NCI-H1436 treated with DMSO at 0.1 percent for 48 hours (cell line): ENCODE measurements around the gene KHK.

Experiments used
- DNase-seq: peaks from one replicate; lab custom pipeline; 2025; lab: John Stamatoyannopoulos, UW

The KHK gene

DNA sequence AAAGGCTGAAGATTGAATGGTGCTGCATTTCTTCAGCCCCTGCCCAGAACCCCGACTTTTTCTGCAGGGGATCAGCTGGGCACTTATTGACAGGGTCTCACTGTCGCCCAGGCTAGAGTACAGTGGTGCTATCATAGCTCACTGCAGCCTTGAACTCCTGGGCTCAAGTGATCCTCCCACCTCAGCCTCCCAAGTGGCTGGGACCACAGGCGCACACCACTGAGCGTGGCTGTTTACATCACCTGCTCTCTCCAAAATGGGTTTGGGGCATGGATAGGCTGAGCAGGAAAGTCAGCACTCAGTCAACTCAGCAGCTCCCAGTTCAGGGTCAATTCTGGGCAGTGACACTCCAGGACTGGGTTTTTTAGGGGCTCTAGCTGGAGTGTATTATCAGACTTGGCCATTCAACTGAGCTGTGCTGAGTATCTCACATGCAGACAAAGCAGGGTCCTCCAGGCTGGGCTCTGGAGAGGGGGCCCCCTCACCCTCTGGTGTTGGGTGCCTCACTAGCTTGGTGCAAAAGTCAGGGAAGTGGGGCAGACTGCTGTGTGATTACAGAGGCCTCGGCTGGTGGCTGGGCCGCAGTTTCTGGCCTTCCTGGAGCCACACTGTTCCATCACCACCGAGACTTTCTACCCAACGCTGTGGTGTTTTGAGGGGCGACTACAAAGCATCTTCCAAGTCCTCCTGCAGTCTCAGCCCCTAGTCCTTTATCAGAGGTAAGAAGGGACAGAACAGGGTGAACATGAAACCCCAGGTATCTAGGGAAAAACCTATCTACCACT is 41.5 kb downstream of the KHK start:
- DNase-seq: no peak

DNA sequence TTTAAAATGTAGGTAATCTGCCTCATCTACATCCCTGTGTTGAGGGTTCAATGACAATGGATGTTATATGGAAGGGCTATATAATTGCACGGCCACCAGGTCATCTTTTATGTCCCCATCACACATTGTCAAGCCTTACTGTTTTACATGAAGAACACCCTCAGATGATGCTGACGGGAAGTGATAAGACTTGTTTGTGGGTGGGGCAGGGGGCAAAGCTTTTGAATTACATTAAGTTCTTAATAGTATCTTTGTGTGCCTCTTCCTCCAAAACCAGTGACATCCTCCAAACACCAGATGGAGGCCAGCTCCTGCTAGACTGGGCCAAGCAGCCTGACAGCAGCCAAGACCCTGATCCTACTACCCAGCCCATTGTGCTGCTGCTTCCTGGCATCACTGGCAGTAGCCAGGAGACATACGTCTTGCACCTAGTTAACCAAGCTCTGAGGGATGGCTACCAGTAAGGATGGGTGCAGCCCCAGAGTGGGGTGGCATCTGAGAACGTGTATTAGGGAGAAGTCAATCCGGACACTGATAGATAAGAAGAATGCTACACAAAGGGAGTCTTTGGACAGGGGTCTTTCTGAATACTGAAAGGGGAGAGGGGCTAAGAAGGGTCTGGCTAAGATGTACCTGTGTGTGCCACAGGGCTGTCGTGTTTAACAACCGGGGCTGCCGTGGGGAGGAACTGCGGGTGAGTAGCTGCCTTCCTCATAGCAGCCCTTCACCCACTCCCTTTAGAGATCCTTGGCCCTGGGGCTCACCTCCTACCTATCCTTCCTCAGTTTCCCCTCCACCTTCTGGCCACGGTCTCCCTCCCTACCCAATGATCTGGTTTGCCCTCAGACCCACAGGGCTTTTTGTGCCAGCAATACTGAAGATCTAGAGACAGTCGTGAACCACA is 42.3 kb downstream of the KHK start:
- DNase-seq: no peak

DNA sequence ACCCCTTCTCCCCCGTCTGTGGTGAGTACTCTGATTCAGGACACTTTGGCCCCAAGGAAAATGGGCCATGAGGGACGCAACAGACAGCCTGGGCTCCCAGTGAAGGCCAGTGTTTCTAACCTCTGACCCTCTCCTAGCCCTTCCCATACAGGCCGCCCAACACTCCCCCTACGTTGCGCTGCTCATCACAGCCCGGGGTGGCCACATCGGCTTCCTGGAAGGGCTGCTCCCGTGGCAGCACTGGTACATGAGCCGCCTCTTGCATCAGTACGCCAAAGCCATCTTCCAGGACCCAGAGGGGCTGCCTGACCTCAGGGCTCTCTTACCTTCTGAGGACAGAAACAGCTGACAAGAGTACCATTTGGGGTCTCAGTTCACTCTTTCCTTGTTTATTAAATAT is 43.8 kb downstream of the KHK start:
- no peak for DNase-seq

DNA sequence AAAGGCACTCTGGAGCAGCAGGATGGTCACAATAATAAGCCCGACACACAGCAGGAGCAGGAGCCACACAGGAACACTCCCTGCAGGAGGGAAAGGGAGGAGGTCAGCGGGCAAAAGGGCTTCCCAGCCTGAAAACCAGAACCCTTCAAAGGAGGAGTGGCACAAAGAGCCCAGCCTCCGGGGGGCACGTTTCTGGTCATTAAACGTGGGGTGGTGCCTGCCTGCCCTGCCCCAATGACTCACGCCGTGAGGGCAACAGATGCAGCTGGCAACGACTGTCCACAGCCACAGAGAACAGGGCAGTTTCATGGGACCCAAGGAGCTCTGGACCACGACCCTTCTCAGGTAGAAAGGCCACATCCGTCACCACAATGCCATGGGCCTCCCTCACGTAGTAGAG is 44.9 kb downstream of the KHK start:
- DNase-seq: no peak

DNA sequence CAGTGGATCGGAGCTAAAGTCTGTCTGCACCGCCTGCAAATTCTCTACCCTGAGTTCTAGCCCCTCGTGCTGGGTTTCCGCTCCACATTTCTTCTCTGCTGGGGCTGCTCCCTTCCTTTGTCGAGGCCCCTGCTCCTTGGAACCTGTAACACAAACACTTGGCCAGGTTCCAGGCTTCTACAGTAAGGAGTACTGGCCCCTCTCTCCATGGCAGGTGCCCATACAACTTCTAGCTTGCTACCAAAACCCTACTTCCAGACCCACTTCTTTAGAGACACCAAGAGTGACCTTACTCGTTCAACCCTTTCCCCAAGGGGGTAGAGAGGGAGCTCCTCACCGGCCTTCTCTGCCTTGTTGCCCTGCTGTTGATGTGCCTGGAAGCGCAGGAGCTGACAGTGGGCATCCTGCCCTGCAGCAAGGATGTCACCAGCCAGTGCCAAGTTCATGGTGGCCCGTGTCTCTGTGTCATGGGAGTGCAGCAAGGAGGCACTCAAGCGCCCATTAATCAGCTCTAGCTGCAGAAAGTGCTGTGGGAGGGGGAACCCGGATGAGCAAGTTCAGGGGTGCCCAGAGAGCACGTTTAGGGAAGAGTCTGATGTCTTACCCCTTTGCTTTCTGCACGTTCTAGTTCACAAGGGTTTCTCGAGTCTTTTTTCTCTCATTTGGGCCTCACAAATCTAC is 46.8 kb downstream of the KHK start:
- DNase-seq: no peak

DNA sequence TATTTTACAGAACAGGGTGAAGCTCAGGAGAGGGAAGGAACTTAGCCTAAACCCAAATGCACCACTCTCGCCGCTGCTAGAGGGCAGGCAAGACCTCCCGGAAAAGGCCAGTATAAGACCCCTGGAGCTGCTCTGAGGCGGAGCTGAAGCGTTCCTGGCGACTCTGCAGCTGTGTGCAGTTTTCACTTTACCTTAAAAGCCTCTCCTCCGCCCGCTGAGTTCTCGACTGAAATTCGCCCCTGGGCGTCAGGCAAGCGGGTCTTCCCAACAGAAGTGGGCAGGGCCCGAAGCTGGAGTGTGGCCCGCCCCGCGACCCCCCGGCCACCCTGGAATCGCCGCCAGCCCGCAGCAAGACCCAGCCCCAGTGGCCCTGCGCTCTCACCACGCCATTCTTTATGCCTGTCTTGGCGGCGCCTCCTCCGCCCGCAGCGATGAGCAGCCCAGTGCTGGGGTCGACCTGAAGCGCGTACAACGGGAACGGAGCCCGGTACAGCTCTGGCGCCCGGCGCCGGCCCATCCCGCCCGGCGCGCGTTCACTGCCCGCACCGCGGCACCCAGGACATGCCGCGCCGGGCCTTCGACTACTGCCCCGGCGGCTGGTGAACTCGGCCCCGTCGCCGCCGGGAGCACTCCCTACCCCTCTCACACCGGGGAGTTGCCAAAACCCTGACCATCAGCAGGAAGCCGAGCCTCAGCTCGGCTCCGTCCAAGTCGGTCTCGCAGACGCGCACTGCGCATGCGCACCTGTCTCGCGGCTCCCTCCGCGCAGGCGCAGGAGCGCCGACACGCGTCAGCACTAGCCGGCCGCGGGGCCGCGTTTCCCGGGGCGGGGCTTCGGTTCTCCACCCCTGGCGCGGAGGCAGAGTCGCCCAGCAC is 47.6 kb downstream of the KHK start, which contains the start of gene PREB:
TSS of gene PREB (minus strand) at position 732 of the 876 bp plus-strand sequence. CDS start at position 517, 215 bp downstream.
- peak; percentile 80 for DNase-seq

DNA sequence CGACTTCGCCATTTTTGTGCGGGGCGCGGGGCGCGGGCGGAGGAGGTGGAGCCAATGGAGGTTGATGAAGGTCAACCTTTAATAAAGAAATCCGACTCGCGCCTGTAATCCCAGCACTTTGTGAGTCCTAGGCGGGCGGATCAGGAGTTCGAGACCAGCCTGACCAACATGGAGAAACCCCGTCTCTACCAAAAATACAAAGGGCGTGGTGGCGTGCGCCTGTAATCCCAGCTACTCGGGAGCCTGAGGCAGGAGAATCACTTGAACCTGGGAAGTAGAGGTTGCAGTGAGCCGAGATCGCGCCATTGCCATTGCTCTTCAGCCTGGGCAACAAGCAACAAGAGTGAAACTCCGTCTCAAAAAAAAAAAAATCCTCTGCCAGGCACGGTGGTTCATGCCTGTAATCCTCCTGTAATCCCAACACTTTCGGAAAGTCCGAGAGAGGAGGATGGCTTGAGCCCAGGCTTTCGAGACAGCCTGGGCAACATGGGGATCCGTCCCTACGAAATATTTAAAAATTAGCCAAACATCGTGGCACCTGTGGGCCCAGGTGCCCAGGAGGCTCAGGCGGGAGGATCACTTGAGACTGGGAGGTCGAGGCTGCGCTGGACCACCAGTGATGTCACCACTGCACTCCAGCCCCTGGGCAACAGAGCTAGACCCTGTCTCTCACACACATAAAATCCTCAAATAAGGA is 48.4 kb downstream of the KHK start:
- DNase-seq: no peak

DNA sequence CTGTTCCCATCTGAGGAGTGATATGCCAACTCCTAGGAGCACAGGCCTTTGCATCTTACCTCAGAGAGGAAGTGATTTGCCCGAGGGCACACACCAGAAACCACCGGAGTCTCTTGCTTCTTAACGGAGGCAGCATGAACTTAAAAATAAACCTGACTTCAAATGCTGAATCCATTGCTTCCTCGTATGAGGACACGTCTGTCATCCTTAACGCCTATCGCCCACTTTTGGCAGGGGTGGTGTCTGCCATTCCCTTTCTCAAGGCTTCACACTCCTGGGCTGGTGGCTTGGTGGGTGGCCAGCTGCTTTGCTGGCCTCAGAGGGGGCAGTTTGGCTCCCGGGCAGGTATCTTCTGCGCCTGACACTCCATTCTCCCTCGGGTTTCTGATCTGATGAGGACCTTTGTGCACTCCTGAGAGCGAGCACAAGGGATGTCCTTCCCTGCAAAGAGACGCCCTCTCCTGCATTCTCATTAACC is 48.9 kb downstream of the KHK start:
- no peak for DNase-seq

DNA sequence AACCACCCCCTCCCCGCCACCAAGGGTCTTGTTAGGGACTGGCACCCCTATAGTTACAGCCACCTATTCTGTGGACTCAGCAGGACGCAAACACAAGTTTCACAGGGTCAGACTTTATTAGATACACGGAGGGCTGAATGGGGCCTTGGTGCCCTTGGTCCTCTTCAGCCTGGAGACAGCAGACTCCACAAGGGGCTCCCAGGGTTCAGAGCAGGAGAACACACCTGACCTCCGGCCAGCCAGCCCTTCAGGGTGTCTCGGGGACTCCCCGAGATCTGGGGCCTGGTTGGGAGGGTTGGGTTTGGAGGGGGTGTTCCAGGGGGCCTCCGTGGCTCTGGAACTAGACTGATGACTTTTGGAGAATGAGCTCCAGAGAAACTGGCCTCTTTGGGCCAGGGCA is 50.2 kb downstream of the KHK start:
- DNase-seq: no peak

DNA sequence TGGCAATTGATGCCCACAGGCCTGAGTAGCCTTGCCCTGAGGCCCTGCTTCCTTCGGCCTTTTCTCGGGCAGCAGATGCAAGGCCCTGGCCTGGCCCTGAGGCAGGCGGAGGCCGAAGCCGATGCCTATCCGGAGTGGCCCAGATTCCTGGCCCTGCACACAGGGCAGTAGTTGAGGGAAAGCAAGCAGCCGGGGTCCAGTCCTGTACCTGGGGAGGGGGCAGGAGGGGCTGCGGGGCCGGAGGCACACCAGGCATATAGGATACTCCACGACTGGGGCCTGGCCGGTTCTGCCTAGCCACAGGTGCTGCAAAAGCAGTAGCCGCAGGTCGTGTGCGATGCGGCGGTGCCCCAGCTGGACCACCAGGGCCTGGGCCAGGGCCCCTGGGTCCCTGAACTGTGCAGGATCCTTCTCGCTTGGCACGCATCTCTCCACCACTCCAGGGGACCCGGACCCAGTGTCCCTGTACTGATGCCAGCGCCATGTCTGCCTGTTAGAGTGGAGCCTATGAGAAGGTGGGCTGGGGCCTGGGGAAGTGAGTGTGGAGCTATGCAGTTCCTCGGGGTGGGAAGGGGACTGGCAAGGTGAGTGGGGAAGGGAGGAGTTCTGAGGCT is 50.9 kb downstream of the KHK start:
- DNase-seq: no peak

DNA sequence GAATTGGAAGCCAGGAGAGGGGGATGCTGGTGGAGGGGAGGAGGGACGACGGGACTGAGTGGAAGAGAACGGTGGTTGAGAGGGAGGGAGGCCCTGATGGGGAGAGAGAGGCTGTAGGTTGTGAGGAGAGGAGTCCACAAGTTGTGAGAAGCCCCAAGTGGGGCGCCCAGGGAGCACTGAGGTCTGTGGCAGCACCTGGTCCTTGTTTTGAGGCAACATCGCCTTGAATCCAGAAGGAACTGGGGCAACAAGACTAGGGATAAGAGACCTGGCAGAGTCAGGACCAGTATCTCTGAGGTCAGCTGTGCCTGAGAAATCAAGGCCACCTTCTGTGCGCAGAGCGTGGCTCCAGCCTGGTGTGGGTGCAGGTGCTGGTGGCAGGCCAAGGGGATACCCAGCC is 51.5 kb downstream of the KHK start:
- DNase-seq: no peak

DNA sequence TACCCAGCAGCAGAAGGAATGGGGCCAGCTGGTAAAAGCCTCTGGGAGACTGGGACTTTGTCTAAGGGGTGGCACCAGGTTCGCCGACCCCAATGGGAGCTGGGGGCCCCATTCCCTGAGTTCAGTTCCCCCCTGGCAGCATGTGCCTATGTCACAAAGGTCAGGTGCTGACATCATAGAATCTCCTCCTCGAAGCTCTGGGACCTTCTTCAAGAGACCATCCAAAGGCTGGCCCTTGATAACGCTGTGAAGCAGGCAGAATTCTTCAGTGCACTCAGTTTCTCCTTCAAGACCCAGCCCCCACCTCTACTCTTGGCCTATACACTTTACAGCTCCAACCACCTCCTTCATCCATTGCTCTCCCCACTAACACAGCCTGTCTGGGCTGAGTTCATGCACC is 52.7 kb downstream of the KHK start, which contains the start of gene PRR30:
TSS of gene PRR30 (minus strand) at position 101 of the 400 bp plus-strand sequence. CDS start 1,081 bp downstream, outside the sequence.
- no peak for DNase-seq

DNA sequence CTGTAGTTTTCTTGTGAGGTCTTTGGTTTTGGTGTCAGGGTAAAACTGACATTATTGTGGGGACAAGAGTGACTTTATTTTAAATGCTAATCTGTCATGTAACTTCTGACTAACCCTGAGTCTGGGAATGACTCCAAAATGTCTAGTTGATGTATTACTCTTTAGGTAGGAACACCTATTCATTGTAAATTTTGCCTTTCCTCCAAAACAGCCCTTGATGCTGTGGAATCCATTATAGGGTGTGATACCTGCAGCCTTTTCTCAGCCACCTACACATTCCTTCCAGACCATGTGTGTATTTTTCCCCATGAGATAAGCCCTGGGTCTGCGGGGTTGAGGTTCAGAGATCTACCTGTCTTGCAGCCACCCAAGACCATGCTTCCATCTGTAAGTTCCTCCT is 56.7 kb downstream of the KHK start:
- DNase-seq: no peak

DNA sequence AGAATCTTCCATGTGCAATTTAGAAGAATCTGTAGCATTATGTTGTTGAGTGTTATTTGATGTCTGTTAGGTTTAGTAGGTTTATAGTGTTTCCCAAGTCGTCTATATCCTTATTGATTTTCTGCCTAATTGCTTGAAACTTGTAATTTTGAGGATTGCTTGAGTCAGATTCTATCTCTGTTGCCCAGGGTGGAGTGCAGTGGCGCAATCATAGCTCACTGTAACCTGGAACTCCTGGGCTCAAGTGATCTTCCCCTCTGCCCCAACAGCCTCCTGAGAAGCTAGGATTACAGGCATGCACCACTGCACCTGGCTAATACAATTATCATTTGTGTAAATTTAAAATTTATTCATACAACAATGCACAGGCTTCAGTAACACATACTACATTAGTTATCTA is 59.1 kb downstream of the KHK start:
- DNase-seq: no peak

DNA sequence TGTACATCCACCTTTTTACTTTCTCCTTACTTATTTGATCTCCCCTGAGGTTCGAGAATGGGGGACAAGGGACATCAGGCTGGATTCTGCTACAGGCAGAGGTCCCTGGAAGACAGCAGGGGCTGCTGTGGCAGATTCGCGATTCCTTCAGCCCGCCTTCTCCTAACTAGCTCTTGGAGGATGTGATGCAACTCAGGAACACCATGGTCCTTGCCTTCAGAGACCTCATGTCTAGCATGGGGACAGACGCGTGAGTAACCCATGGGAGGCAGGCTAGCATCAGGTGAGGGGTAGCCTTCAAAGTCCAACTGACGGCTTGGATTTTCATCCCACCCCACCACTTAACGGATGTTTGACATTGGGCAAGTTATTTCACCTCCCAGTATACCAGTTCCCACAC is 61.4 kb downstream of the KHK start:
- DNase-seq: no peak

DNA sequence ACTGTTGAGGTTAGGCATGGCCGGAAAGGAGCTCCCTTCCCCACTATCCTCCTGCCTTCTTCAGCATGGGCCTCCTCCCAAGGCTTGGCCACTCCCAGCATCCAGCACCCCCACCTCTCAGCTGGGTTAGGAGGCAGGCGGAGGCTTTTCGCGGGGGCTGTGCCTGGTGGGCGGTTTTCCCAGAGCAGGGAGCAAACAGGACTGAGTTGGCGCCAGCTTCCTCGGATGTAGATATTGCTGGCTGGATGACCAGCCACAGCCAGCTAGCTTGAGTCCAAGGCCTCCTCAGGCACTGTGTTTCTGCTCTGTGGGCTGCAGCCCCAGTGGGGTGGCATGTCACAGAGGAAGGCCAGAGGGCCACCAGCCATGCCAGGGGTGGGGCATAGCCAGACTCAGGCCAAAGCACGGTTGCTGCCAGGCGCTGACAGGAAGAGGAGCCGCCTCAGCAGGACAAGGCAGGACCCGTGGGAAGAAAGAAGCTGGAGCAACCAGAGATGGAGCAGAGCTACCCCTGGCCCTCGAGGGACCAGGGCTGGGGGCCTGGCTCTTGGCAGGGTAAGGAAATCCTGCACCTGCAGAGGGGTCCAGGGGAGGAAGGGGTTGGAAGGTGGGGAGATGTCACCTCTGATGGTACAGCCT is 62.3 kb downstream of the KHK start, which contains the start of gene TCF23:
TSS of gene TCF23 (plus strand) at position 204 of the 639 bp plus-strand sequence. CDS start at position 334, 130 bp downstream.
- no peak for DNase-seq

DNA sequence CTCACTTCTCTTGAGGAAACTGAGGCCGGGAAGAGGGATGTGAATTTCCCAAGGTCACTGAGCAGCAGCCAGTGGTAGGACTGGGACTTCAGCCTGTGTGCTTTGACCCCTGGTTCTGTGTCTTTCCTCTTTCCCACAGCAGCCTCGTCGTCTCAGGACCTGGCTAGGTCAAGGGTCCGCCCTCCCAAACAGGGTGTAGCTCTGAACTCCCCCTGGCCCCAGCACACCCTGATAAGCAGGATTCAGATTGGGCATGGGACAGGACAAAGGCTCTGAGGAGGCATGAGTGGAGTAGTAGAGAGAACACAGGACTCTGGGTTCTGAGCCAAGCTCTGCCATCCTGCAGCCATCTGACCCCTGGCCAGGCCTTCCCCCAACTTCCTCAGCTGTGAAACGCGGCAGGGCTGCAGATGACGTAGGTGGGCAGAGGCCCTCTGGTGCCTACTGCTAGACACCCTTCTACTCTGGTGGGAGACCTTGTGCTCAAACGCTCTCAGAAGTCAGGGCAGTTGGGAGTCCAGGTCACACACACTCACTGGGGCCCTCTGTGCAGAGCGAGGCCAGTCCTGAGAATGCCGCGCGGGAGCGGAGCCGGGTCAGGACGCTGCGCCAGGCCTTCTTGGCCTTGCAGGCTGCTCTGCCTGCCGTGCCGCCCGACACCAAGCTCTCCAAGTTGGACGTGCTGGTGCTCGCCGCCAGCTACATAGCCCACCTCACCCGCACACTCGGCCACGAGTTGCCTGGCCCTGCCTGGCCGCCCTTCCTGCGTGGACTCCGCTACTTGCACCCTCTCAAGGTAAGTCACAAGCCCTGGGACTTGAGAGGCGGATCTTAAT is 63.2 kb downstream of the KHK start:
- DNase-seq: no peak
